Endothelial cell (in vitro differentiated cells): ENCODE data around the gene NNMT. TPM values are rescaled to one million over a fixed set of nuclear protein-coding genes. Genes with fewer than 3 reads are reported as not detected.

Experiments
- DNase-seq: peaks from one replicate; pipeline ENCODE4 v3.0.0; 2021; ENCODE audit warnings: low spot score
- H3K27ac Mint-ChIP-seq: one replicate; pipeline ENCODE4 v1.8.0; 2021; ENCODE audit warnings: mixed read lengths, inconsistent platforms; ENCODE audit not compliant: unreplicated experiment
- H3K27me3 Mint-ChIP-seq: one replicate; pipeline ENCODE4 v1.8.0; 2021; ENCODE audit warnings: mild to moderate bottlenecking, moderate library complexity, mixed read lengths, inconsistent platforms; ENCODE audit not compliant: unreplicated experiment
- H3K36me3 Mint-ChIP-seq: one replicate; pipeline ENCODE4 v1.8.0; 2021; ENCODE audit warnings: mild to moderate bottlenecking, low read depth, mixed read lengths, inconsistent platforms; ENCODE audit not compliant: unreplicated experiment
- H3K4me1 Mint-ChIP-seq: one replicate; pipeline ENCODE4 v1.8.0; 2021; ENCODE audit warnings: mild to moderate bottlenecking, mixed read lengths, inconsistent platforms; ENCODE audit not compliant: unreplicated experiment
- H3K4me3 Mint-ChIP-seq: one replicate; pipeline ENCODE4 v1.8.0; 2021; ENCODE audit warnings: mild to moderate bottlenecking, mixed read lengths, inconsistent platforms; ENCODE audit not compliant: unreplicated experiment
- H3K9me3 Mint-ChIP-seq: one replicate; pipeline ENCODE4 v1.8.0; 2021; ENCODE audit warnings: mixed read lengths, inconsistent platforms; ENCODE audit not compliant: unreplicated experiment
- total RNA-seq: library from RNA; stranded (reverse); fragmentation: NEBNext Ultra II Directional; extraction: Animal tissue kit (Norgen Biotek cat#: 25700); gene quantifications from one replicate; pipeline ENCODE4 v1.2.1, GENCODE V29; 2021; ENCODE audit not compliant: unreplicated experiment
- TF ChIP-seq, protein P1 (sequence below): fragments of 200-600 bp; sonication (generic); IDR thresholded peaks from one replicate; pipeline ENCODE4 v1.5.0; 2021; ENCODE audit warnings: antibody characterized with exemption; ENCODE audit not compliant: unreplicated experiment

NNMT gene
- total RNA-seq, 1 donor from 2014 or later, result not detected

- Mint-ChIP-seq H3K9me3 (no peaks in the 10 kb centered on the region), H3K27me3 (peaks cover 1% of the 10 kb centered on the region), H3K36me3 (no peaks in the 10 kb centered on the region), H3K4me3 (no peak overlapping the region), H3K4me1 (no peaks in the 10 kb centered on the region), H3K27ac (no peak overlapping the region)
- TF ChIP-seq, protein P1, sequence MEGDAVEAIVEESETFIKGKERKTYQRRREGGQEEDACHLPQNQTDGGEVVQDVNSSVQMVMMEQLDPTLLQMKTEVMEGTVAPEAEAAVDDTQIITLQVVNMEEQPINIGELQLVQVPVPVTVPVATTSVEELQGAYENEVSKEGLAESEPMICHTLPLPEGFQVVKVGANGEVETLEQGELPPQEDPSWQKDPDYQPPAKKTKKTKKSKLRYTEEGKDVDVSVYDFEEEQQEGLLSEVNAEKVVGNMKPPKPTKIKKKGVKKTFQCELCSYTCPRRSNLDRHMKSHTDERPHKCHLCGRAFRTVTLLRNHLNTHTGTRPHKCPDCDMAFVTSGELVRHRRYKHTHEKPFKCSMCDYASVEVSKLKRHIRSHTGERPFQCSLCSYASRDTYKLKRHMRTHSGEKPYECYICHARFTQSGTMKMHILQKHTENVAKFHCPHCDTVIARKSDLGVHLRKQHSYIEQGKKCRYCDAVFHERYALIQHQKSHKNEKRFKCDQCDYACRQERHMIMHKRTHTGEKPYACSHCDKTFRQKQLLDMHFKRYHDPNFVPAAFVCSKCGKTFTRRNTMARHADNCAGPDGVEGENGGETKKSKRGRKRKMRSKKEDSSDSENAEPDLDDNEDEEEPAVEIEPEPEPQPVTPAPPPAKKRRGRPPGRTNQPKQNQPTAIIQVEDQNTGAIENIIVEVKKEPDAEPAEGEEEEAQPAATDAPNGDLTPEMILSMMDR, result no peak
- no peak for DNase-seq
Observed at GRCh38 chr11:114269498-114269897, 26.7 kb upstream of the NNMT start.

DNA sequence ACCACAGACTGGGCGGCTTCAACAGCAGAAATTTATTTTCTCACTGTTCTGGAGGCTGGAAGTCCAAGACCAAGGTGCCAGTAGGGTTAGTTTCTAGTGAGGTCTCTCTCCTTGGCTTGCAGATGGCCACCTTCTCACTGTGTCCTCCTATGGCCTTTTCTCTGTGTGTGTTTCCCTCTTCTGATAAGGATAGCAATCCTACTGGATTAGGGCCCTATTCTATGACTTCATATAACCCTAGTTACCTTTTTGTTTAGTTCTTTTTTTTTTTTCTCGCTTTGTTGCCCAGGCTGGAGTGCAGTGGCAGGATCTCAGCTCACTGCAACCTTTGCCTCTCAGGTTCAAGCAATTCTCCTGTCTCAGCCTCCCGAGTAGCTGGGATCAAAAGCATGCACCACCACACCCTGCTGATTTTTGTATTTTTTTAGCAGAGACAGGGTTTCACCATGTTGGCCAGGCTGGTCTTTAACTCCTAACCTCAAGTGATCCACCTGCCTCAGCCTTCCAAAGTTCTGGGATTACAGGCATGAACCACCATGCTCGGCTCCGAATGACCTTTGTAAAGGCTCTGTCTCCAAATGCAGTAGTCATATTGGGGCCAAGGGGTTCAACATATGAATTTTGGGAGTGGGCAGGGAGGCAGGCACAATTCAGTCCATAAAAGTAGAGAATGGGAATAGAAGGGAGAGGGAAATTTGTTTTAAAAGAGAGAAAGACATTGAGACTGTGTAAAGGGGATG is 25.5 kb upstream of the NNMT start:
- H3K4me1 Mint-ChIP-seq, result no peaks in the 10 kb centered on the region
- H3K27me3 Mint-ChIP-seq, result peaks cover 1% of the 10 kb centered on the region
- TF ChIP-seq, protein P1, result no peak
- H3K27ac Mint-ChIP-seq, result no peak overlapping the region
- DNase-seq, result no peak
- H3K36me3 Mint-ChIP-seq, result no peaks in the 10 kb centered on the region
- H3K9me3 Mint-ChIP-seq, result no peaks in the 10 kb centered on the region
- no peak overlapping the region for H3K4me3 Mint-ChIP-seq

DNA sequence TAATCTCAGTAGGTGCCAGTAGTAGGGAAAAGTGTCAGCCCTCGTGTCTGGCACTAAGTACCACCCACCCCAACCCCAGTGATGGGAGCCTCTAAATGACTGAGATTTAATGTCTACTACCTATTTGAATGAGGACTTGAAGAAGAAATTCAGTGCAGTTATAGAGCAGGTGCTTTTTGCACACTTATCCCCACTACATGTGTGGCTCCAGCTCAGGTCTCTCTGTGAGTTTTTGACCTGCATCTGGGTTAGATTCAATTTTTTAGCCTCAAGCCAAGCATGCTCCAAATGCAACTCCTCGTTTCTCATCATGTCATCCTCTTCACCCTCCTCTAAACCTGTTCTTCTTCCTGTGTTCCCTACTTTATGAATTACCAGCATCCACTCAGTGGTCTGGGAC is 24.9 kb upstream of the NNMT start:
- no peak overlapping the region for H3K27ac Mint-ChIP-seq
- no peak for DNase-seq
- no peaks in the 10 kb centered on the region for H3K9me3 Mint-ChIP-seq
- H3K27me3 Mint-ChIP-seq, result peaks cover 1% of the 10 kb centered on the region
- TF ChIP-seq, protein P1, result no peak
- H3K4me1 Mint-ChIP-seq, result no peaks in the 10 kb centered on the region
- H3K4me3 Mint-ChIP-seq, result no peak overlapping the region
- no peaks in the 10 kb centered on the region for H3K36me3 Mint-ChIP-seq

DNA sequence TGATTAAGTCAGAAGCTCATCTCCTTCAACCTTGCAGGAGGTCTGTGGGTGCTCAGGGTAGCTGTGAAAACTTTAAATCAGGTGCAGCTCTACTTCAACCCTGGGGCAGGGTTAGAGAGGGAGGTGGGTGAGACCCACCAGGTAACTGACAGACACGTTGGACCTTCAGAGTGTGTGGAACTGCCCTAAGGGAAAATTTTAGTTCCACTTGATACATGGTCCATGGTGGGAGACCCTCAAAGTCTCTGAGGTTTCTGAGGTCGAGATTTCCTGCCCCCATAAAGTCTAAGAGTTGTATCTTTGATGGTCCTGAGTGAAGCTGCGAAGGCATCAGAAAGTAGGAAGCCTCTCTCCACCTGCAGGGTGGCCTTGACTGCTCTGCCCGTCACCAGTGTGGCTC is 23.9 kb upstream of the NNMT start:
- Mint-ChIP-seq H3K4me1 (no peaks in the 10 kb centered on the region), H3K36me3 (no peaks in the 10 kb centered on the region), H3K27me3 (peaks cover 1% of the 10 kb centered on the region), H3K4me3 (no peak overlapping the region), H3K9me3 (no peaks in the 10 kb centered on the region), H3K27ac (no peak overlapping the region)
- no peak for DNase-seq
- TF ChIP-seq, protein P1, result no peak

GRCh38 chr11:114273071-114273470 is 23.1 kb upstream of the NNMT start:
- Mint-ChIP-seq H3K4me3 (no peak overlapping the region), H3K4me1 (no peaks in the 10 kb centered on the region), H3K9me3 (no peaks in the 10 kb centered on the region), H3K27me3 (peaks cover 3% of the 10 kb centered on the region), H3K36me3 (no peaks in the 10 kb centered on the region), H3K27ac (no peak overlapping the region)
- TF ChIP-seq, protein P1, result no peak
- no peak for DNase-seq
